ENCODE results near the gene ASB1.

The ASB1 gene

DNA sequence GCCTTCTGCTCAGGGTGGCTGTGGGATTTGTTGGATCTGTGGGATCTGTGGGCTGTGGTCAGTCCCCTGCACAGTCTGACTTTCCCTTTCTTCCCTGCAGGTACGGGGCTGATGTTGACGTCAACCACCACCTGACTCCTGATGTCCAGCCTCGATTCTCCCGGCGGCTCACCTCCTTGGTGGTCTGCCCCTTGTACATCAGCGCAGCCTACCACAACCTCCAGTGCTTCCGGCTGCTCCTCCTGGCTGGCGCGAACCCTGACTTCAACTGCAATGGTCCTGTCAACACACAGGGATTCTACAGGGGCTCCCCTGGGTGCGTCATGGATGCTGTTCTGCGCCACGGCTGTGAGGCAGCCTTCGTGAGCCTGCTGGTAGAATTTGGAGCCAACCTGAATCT is 17.5 kb downstream of the ASB1 start:
- H3K27me3 ChIP-seq (ENCODE audit: control insufficient read depth, insufficient read depth, low read length): no peaks in the 10 kb centered on the region
- no peaks in the 10 kb centered on the region for H3K9me3 ChIP-seq (ENCODE audit: control insufficient read depth, insufficient read depth, low read length)
- H3K27ac ChIP-seq (ENCODE audit: low read length): no peak overlapping the region
- H3K4me1 ChIP-seq (ENCODE audit: control insufficient read depth, insufficient read depth, low read length): no peaks in the 10 kb centered on the region
- H3K4me3 ChIP-seq (ENCODE audit: low read length): no peak overlapping the region
- no CpG with 5 or more reads among the region's 13 CpGs for WGBS (ENCODE audit: insufficient coverage, insufficient read length)
- no peak for DNase-seq (ENCODE audit: low read depth, low spot score)
- H3K36me3 ChIP-seq (ENCODE audit: control insufficient read depth, insufficient read depth, low read length): peaks cover 10% of the 10 kb centered on the region

DNA sequence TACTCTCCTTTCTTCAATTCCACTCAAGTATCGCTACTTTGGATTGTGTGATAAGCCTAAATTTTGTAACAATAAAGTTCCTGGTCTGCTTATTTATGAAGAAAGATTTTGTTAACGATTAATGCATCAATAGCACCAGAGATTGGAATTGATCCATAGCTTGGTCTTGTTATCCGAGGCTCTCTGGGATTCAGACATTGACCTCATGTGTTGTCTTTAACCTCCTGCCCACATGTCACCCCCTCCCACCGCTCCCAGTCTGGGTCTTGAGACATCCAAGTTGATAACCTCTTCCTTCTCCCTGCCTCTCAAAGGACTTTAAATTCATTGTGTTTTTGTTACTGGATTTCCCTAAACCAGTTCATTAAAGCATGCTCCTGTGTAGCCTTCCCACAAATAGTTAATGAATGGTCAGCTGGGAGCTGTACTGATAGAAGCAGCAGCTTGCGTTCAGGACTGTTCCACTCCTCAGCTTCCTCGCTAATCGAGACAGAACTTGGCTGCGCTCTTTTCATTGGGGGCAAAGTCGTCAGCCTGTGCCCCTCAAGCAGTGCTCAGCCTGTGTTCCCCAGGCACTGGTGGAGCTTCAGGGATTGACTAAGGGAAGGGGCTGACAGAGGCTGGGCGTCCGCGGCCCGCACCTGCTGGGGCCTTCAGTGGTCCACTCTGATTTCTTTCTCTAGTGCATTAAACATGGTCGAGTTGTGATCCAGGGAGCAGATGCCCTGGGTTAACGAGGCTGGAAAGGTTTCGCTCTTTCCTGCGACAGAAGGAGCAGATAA is 18.9 kb downstream of the ASB1 start:
- H3K4me1 ChIP-seq (ENCODE audit: control insufficient read depth, insufficient read depth, low read length): no peaks in the 10 kb centered on the region
- no peaks in the 10 kb centered on the region for H3K27me3 ChIP-seq (ENCODE audit: control insufficient read depth, insufficient read depth, low read length)
- DNase-seq (ENCODE audit: low read depth, low spot score): no peak
- H3K27ac ChIP-seq (ENCODE audit: low read length): no peak overlapping the region
- no peaks in the 10 kb centered on the region for H3K9me3 ChIP-seq (ENCODE audit: control insufficient read depth, insufficient read depth, low read length)
- no CpG with 5 or more reads among the region's 17 CpGs for WGBS (ENCODE audit: insufficient coverage, insufficient read length)
- peaks cover 14% of the 10 kb centered on the region for H3K36me3 ChIP-seq (ENCODE audit: control insufficient read depth, insufficient read depth, low read length)
- no peak overlapping the region for H3K4me3 ChIP-seq (ENCODE audit: low read length)

DNA sequence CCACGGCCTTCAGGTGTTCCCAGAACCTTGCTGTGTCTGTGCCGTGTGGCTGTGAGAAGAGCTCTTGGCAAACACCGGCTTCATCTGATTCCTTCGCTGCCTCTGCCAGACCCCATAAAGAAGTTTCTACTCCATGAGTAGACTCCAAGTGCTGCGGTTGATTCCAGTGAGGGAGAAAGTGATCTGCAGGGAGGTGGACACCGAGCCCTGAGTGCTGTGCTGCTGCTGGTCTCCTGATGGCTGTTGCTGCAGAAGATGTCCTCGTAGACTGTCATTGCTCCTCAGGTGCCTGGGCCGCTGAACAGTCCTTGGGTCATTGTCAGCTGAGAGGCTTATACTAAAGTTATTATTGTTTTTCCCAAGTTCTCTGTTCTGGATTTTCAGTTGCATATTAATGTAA is 19.6 kb downstream of the ASB1 start:
- no CpG with 5 or more reads among the region's 8 CpGs for WGBS (ENCODE audit: insufficient coverage, insufficient read length)
- H3K27ac ChIP-seq (ENCODE audit: low read length): no peak overlapping the region
- H3K27me3 ChIP-seq (ENCODE audit: control insufficient read depth, insufficient read depth, low read length): no peaks in the 10 kb centered on the region
- no peak overlapping the region for H3K4me3 ChIP-seq (ENCODE audit: low read length)
- no peaks in the 10 kb centered on the region for H3K9me3 ChIP-seq (ENCODE audit: control insufficient read depth, insufficient read depth, low read length)
- no peaks in the 10 kb centered on the region for H3K4me1 ChIP-seq (ENCODE audit: control insufficient read depth, insufficient read depth, low read length)
- H3K36me3 ChIP-seq (ENCODE audit: control insufficient read depth, insufficient read depth, low read length): peaks cover 15% of the 10 kb centered on the region
- no peak for DNase-seq (ENCODE audit: low read depth, low spot score)

DNA sequence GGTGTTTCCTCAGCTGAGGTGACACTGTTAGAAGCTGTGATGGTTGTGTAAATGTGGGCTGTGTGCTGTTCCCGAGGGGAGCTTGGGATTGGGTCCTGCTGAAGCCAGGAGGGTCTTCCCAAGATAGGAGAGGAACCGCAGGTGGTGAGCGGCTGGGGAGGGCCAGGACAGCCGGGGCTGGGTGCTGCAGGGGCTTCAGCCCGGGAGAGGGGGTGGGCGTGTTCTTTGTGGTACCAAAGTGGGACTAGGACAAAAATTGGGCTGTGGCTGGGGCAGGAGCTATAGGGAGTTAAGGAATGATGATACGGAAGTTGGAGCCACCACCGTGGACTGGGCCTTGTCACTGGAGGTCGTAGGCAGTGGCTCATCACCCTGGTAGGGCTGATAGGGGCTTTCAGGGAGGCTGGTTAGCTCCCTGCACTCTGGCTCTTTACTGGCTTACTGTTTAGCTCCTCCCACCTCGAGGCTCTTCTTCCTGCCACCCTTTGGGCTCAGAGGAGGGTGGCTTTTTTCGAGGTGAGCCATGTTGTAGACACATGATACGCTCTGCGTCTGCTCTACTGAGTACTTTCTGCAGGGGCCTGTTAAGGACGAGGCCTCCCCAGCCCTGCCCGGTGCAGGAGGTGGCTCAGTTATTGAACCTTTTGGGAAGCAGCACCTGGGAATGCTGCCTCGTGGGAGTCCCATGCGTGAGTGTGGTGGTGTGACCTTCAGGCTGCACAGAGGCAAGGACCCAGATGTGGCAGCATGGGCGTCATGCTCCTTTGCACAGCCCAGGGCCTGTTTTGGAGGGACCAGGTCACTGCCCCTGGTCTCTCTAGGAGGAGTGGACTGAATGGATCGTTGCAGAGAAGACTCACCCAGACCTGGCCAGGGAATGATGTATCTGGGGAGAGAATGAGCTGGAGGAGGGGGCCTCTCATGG is 21.6 kb downstream of the ASB1 start:
- no peaks in the 10 kb centered on the region for H3K9me3 ChIP-seq (ENCODE audit: control insufficient read depth, insufficient read depth, low read length)
- no CpG with 5 or more reads among the region's 19 CpGs for whole genome bisulfite sequencing (ENCODE audit: insufficient coverage, insufficient read length)
- no peaks in the 10 kb centered on the region for H3K4me1 ChIP-seq (ENCODE audit: control insufficient read depth, insufficient read depth, low read length)
- H3K36me3 ChIP-seq (ENCODE audit: control insufficient read depth, insufficient read depth, low read length): peaks cover 15% of the 10 kb centered on the region
- H3K27ac ChIP-seq (ENCODE audit: low read length): no peak overlapping the region
- no peak overlapping the region for H3K4me3 ChIP-seq (ENCODE audit: low read length)
- no peaks in the 10 kb centered on the region for H3K27me3 ChIP-seq (ENCODE audit: control insufficient read depth, insufficient read depth, low read length)
- no peak for DNase-seq (ENCODE audit: low read depth, low spot score)

DNA sequence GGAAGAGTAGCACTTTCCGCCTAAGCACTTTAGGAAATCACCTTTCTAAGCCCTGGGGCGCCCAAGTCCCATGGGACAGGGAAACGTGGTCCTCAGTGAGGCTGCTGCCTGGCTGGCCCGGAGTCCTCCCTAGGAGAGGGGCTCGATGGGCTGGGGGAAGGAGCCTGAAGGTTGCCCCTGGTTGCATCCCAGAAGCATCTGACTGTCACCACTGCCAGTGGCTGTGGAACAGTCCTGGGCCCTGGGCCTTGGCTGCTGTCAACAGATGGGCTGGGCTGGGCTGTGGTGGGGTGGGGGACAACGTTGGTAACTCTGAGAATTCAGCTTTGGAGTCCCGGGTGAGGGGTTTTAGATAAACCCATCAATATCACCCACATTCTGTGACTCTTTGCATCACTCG is 22.5 kb downstream of the ASB1 start:
- no peak overlapping the region for H3K4me3 ChIP-seq (ENCODE audit: low read length)
- no peaks in the 10 kb centered on the region for H3K4me1 ChIP-seq (ENCODE audit: control insufficient read depth, insufficient read depth, low read length)
- no CpG with 5 or more reads among the region's 8 CpGs for WGBS (ENCODE audit: insufficient coverage, insufficient read length)
- H3K27ac ChIP-seq (ENCODE audit: low read length): no peak overlapping the region
- no peaks in the 10 kb centered on the region for H3K27me3 ChIP-seq (ENCODE audit: control insufficient read depth, insufficient read depth, low read length)
- DNase-seq (ENCODE audit: low read depth, low spot score): no peak
- peaks cover 13% of the 10 kb centered on the region for H3K36me3 ChIP-seq (ENCODE audit: control insufficient read depth, insufficient read depth, low read length)
- no peaks in the 10 kb centered on the region for H3K9me3 ChIP-seq (ENCODE audit: control insufficient read depth, insufficient read depth, low read length)

DNA sequence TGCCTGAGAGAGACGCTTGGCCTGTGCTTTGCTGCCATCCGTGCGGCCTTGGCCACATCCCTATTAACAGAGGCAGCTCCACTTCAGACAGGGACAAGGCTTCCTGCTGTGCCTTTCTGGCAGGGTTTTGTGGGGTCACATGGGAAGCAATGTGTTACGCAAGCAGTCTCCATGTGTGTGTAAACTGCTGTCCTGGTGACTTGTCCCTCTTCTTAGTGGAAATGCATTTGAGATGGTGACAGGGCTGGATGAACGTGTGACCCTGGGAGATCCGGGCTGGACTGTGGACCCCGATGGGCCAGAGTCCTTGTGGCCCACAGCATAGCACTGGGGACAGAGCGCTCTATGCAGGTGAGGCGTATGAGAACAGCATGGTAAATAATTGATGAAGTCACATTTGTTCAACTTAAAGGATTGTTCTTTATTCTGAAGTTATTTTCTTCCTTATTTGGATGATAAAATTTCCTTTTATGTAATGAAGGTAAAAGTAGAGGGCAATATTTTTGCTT is 23.2 kb downstream of the ASB1 start:
- Histone ChIP-seq H3K27ac (ENCODE audit: low read length) (no peak overlapping the region), H3K27me3 (ENCODE audit: control insufficient read depth, insufficient read depth, low read length) (no peaks in the 10 kb centered on the region), H3K4me3 (ENCODE audit: low read length) (no peak overlapping the region), H3K36me3 (ENCODE audit: control insufficient read depth, insufficient read depth, low read length) (peaks cover 9% of the 10 kb centered on the region; the same call in 1 of the 2 replicates), H3K9me3 (ENCODE audit: control insufficient read depth, insufficient read depth, low read length) (no peaks in the 10 kb centered on the region), H3K4me1 (ENCODE audit: control insufficient read depth, insufficient read depth, low read length) (no peaks in the 10 kb centered on the region)
- no CpG with 5 or more reads among the region's 9 CpGs for WGBS (ENCODE audit: insufficient coverage, insufficient read length)
- DNase-seq (ENCODE audit: low read depth, low spot score): no peak

DNA sequence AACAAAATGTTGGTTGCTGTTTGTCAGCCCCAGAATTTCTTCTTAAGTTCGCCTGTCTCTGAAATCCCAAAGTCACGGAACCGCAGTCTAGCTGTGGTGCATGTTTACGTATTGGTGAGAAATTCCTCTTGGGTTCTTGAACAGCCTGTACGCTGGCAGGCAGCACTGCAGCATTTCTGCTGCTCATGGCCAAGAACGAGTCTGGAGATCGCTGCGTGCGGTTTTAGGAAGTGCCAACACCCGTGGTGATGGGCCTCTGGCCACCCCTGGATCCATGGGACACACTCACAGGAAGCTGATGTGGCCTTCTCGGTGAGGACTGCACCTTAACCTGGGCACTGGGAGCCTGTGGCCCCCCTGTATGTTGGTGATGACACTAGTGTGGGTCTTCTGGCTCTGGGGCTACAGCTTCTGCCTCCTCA is 23.7 kb downstream of the ASB1 start:
- H3K27ac ChIP-seq (ENCODE audit: low read length): no peak overlapping the region
- H3K4me3 ChIP-seq (ENCODE audit: low read length): no peak overlapping the region
- no peaks in the 10 kb centered on the region for H3K27me3 ChIP-seq (ENCODE audit: control insufficient read depth, insufficient read depth, low read length)
- no peaks in the 10 kb centered on the region for H3K4me1 ChIP-seq (ENCODE audit: control insufficient read depth, insufficient read depth, low read length)
- no CpG with 5 or more reads among the region's 11 CpGs for WGBS (ENCODE audit: insufficient coverage, insufficient read length)
- H3K36me3 ChIP-seq (ENCODE audit: control insufficient read depth, insufficient read depth, low read length): peaks cover 9% of the 10 kb centered on the region; the same call in 1 of the 2 replicates
- DNase-seq (ENCODE audit: low read depth, low spot score): no peak
- no peaks in the 10 kb centered on the region for H3K9me3 ChIP-seq (ENCODE audit: control insufficient read depth, insufficient read depth, low read length)

DNA sequence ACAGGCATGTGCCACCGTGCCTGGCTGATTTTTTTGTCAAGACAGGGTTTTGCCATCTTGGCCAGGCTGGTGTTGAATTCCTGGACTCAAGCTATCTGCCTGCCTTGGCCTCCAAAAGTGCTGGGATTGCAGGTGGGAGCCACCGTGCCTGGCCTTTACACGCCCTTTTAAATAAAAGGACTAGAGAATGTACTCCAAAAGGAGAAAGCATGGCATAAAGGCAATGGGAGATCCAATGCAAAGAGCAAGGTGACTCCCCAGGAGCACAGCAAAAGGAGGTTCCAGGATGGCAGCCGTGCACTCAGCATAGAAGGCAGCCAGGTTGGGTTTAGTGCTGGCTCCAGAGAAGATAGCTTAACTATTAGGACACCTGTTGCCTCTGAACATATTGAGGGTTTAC is 27.1 kb downstream of the ASB1 start:
- no peak overlapping the region for H3K4me3 ChIP-seq (ENCODE audit: low read length)
- WGBS (ENCODE audit: insufficient coverage, insufficient read length): no CpG with 5 or more reads among the region's 4 CpGs

DNA sequence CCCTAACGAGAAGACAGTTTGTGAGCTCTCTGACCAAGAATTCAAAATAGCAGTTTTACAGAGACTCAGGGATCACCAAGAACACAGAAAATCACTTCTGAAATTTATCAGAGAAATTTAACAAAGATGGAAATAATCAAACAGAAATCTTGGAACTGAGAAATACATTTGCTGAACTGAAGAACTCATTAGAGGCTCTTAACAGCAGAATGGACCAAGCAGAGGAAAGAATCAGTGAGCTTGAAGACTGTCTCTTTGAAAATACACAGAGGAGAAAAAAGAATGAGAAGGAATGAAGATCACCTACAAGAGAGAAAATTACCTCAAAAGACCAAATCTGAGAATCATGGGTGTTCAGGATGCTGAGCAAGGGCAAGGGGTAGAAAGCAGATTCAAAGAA is 29.7 kb downstream of the ASB1 start:
- no CpG with 5 or more reads among the region's 1 CpG for WGBS (ENCODE audit: insufficient coverage, insufficient read length)
- Histone ChIP-seq H3K4me1 (ENCODE audit: control insufficient read depth, insufficient read depth, low read length) (no peaks in the 10 kb centered on the region), H3K9me3 (ENCODE audit: control insufficient read depth, insufficient read depth, low read length) (no peaks in the 10 kb centered on the region; the same call in 1 of the 2 replicates), H3K27ac (ENCODE audit: low read length) (no peak overlapping the region), H3K27me3 (ENCODE audit: control insufficient read depth, insufficient read depth, low read length) (no peaks in the 10 kb centered on the region; the same call in 1 of the 2 replicates), H3K36me3 (ENCODE audit: control insufficient read depth, insufficient read depth, low read length) (no peaks in the 10 kb centered on the region), H3K4me3 (ENCODE audit: low read length) (no peak overlapping the region)
- DNase-seq (ENCODE audit: low read depth, low spot score): no peak

More for the DNA sequence above, 27.1 kb downstream of the ASB1 start:
- no peak overlapping the region for H3K27ac ChIP-seq (ENCODE audit: low read length)
- DNase-seq (ENCODE audit: low read depth, low spot score): no peak
- no peaks in the 10 kb centered on the region for H3K4me1 ChIP-seq (ENCODE audit: control insufficient read depth, insufficient read depth, low read length)
- H3K36me3 ChIP-seq (ENCODE audit: control insufficient read depth, insufficient read depth, low read length): peaks cover 7% of the 10 kb centered on the region; the same call in 1 of the 2 replicates
- H3K27me3 ChIP-seq (ENCODE audit: control insufficient read depth, insufficient read depth, low read length): no peaks in the 10 kb centered on the region; the same call in 1 of the 2 replicates
- no peaks in the 10 kb centered on the region for H3K9me3 ChIP-seq (ENCODE audit: control insufficient read depth, insufficient read depth, low read length)
